ENCODE measurements around the gene MMS22L.

GRCh38 chr6:97138581-97138980 is 144.4 kb downstream of the MMS22L start:
- TF ChIP-seq, protein P1, sequence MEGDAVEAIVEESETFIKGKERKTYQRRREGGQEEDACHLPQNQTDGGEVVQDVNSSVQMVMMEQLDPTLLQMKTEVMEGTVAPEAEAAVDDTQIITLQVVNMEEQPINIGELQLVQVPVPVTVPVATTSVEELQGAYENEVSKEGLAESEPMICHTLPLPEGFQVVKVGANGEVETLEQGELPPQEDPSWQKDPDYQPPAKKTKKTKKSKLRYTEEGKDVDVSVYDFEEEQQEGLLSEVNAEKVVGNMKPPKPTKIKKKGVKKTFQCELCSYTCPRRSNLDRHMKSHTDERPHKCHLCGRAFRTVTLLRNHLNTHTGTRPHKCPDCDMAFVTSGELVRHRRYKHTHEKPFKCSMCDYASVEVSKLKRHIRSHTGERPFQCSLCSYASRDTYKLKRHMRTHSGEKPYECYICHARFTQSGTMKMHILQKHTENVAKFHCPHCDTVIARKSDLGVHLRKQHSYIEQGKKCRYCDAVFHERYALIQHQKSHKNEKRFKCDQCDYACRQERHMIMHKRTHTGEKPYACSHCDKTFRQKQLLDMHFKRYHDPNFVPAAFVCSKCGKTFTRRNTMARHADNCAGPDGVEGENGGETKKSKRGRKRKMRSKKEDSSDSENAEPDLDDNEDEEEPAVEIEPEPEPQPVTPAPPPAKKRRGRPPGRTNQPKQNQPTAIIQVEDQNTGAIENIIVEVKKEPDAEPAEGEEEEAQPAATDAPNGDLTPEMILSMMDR (IDR thresholded peaks at IDR 0.05; ENCODE audit: insufficient read depth, low read length, poor library complexity, severe bottlenecking), result no peak
- no peak for TF ChIP-seq EZH2phosphoT487 (conservative IDR thresholded peaks at IDR 0.05; ENCODE audit: low read length)

Data from SU-DHL-6 (cell line).